SK-N-SH (cell line): Measurements from ENCODE around the gene TSPAN7. TPM values are rescaled to one million over a fixed set of nuclear protein-coding genes. Genes with fewer than 3 reads are reported as not detected.

Experiments used
- CTCF ChIA-PET: fragments of 300-600, 350-600 bp; formaldehyde crosslinking; extraction: SDS; loops from one replicate; lab custom pipeline; 2021; lab: Yijun Ruan, JAX
- POLR2A ChIA-PET: fragments of 350-600 bp; sonication (Branson Sonifier 250); formaldehyde crosslinking; extraction: SDS; loops from one replicate; lab custom pipeline; 2020; ENCODE audit warnings: antibody characterized with exemption, inconsistent platforms; lab: Yijun Ruan, JAX
- DNase-seq: peaks from one replicate; pipeline ENCODE4 v3.0.0; 2012
- H2AFZ ChIP-seq: fragments of 200-600 bp; sonication (generic); 2 replicates; pipeline ENCODE4 v1.8.1; 2016; ENCODE audit warnings: antibody characterized with exemption, mild to moderate bottlenecking, low read depth
- H3F3A ChIP-seq: fragments of 200-600 bp; sonication (generic); replicated peaks from 2 replicates; pipeline ENCODE3; 2016; ENCODE audit warnings: antibody characterized with exemption, mild to moderate bottlenecking; ENCODE audit not compliant: insufficient read depth
- H3K27ac ChIP-seq, 2 experiments: fragments of 200-500 bp in 1 of 2; fragments of 200-600 bp in 1 of 2; sonication (Bioruptor generic) in 1 of 2; sonication (generic), shearing (Covaris generic) in 1 of 2; 2 replicates each; pipeline versions ENCODE4 v1.5.1 to v1.6.1; 2014 to 2016; ENCODE audit warnings: low read depth in 2 of 2, inconsistent platforms in 1 of 2, low read length in 1 of 2, mild to moderate bottlenecking in 1 of 2, mixed read lengths in 1 of 2
- H3K27me3 ChIP-seq: fragments of 200-600 bp; sonication (generic), shearing (Covaris generic); 2 replicates; pipeline ENCODE4 v1.6.1; 2016; ENCODE audit warnings: mixed run types; ENCODE audit not compliant: insufficient read depth
- H3K36me3 ChIP-seq, 2 experiments: fragments of 200-500 bp in 1 of 2; fragments of 200-600 bp in 1 of 2; sonication (Bioruptor generic) in 1 of 2; sonication (generic) in 1 of 2; replicated peaks in 1 of 2; 2 replicates each; pipeline versions ENCODE3 to v1.5.1; 2014 to 2016; ENCODE audit warnings: low read length in 1 of 2, mild to moderate bottlenecking in 1 of 2; ENCODE audit not compliant: insufficient read depth in 2 of 2, control insufficient read depth in 1 of 2
- H3K4me1 ChIP-seq, 2 experiments: fragments of 200-500 bp in 1 of 2; fragments of 200-600 bp in 1 of 2; sonication (Bioruptor generic) in 1 of 2; sonication (generic), shearing (Covaris generic) in 1 of 2; 2 replicates each; pipeline versions ENCODE4 v1.5.1 to v1.6.1; 2014 to 2016; ENCODE audit warnings: low read depth in 1 of 2, low read length in 1 of 2, mixed run types in 1 of 2; ENCODE audit not compliant: insufficient read depth in 2 of 2, control insufficient read depth in 1 of 2
- H3K4me2 ChIP-seq: fragments of 200-600 bp; sonication (generic), shearing (Covaris generic); 2 replicates; pipeline ENCODE4 v1.6.1; 2017; ENCODE audit warnings: mixed run types
- H3K4me3 ChIP-seq, 2 experiments: fragments of 200-500 bp in 1 of 2; fragments of 200-600 bp in 1 of 2; sonication (Bioruptor generic) in 1 of 2; sonication (generic), shearing (Covaris generic) in 1 of 2; 2 replicates each; pipeline versions ENCODE4 v1.5.1 to v1.8.1; 2014 to 2016; ENCODE audit warnings: low read depth in 2 of 2, inconsistent platforms in 1 of 2, low read length in 1 of 2, mild to moderate bottlenecking in 1 of 2, mixed read lengths in 1 of 2, moderate library complexity in 1 of 2
- H3K79me2 ChIP-seq: fragments of 200-600 bp; sonication (generic); 2 replicates; pipeline ENCODE4 v1.8.1; 2017; ENCODE audit warnings: mild to moderate bottlenecking; ENCODE audit not compliant: insufficient read depth
- H3K9ac ChIP-seq: fragments of 200-600 bp; sonication (generic); 2 replicates; pipeline ENCODE4 v1.6.1; 2017; ENCODE audit warnings: mixed run types
- H3K9me2 ChIP-seq: fragments of 200-600 bp; sonication (generic); 2 replicates; pipeline ENCODE4 v1.6.1; 2017; ENCODE audit warnings: mixed run types
- H3K9me3 ChIP-seq: fragments of 200-600 bp; sonication (generic); 2 replicates; pipeline ENCODE4 v1.6.1; 2017; ENCODE audit warnings: mixed run types, mild to moderate bottlenecking, moderate library complexity
- H4K20me1 ChIP-seq: fragments of 200-600 bp; sonication (generic); 2 replicates; pipeline ENCODE4 v1.6.1; 2017; ENCODE audit warnings: mild to moderate bottlenecking, mixed run types; ENCODE audit not compliant: insufficient read depth
- CHD2 ChIP-seq: fragments of 150-350 bp; IDR thresholded peaks from 2 replicates; pipeline ENCODE4 v1.6.1; 2018; ENCODE audit warnings: low read length; ENCODE audit not compliant: partially characterized antibody
- FOSL2 ChIP-seq: IDR thresholded peaks from 2 replicates; pipeline ENCODE4 v1.4.0; 2012; ENCODE audit warnings: low read depth, mild to moderate bottlenecking, moderate library complexity, borderline replicate concordance
- FOXJ3 ChIP-seq: sonication (generic); formaldehyde crosslinking; IDR thresholded peaks from 2 replicates; pipeline ENCODE4 v1.5.1; 2020; ENCODE audit warnings: mild to moderate bottlenecking, missing genetic modification reagents
- GATA2 ChIP-seq: sonication (generic); formaldehyde crosslinking; IDR thresholded peaks from 2 replicates; pipeline ENCODE4 v1.5.0; 2020; ENCODE audit warnings: mild to moderate bottlenecking, missing genetic modification reagents
- JUND ChIP-seq: IDR thresholded peaks from 2 replicates; pipeline ENCODE4 v1.4.0; 2012
- MXI1 ChIP-seq: IDR thresholded peaks from 2 replicates; pipeline ENCODE4 v1.6.1; 2012; ENCODE audit warnings: mild to moderate bottlenecking, low read depth, low read length, improper control_type of control experiment
- NRF1 ChIP-seq: IDR thresholded peaks from 2 replicates; pipeline ENCODE4 v1.6.1; 2012; ENCODE audit warnings: low read depth, mild to moderate bottlenecking, low read length
- RFX5 ChIP-seq: IDR thresholded peaks from 2 replicates; pipeline ENCODE4 v1.6.1; 2012; ENCODE audit warnings: mild to moderate bottlenecking, improper control_type of control experiment, low read length
- TAF1 ChIP-seq: IDR thresholded peaks from 2 replicates; pipeline ENCODE4 v1.6.1; 2012; ENCODE audit warnings: low read depth, mild to moderate bottlenecking, low read length, moderate library complexity, borderline replicate concordance
- TEAD4 ChIP-seq: IDR thresholded peaks from 2 replicates; pipeline ENCODE4 v1.4.0; 2012; ENCODE audit warnings: mild to moderate bottlenecking, borderline replicate concordance; ENCODE audit not compliant: insufficient read depth
- YY1 ChIP-seq: IDR thresholded peaks from 2 replicates; pipeline ENCODE4 v1.4.0; 2012; ENCODE audit warnings: low read depth, mild to moderate bottlenecking
- WGBS: methylation state at CpG from one replicate; pipeline ENCODE4 v1.1.6; 2017; ENCODE audit warnings: low lambda C conversion rate; 5-methylcytosine and 5-hydroxymethylcytosine counted together
- polyA plus RNA-seq, 3 experiments: library from polyadenylated mRNA; depleted of rRNA; stranded (reverse); fragments of >200 nt; gene quantifications; 2 replicates each; pipeline ENCODE4 v1.2.3, GENCODE V29; 2012
- TF ChIP-seq, protein P1 (sequence below): IDR thresholded peaks from 2 replicates; pipeline ENCODE4 v1.4.0; 2012; ENCODE audit warnings: low read depth, borderline replicate concordance
- TF ChIP-seq, protein P2 (sequence below): fragments of 150-350 bp; IDR thresholded peaks from 2 replicates; pipeline ENCODE4 v1.6.1; 2016; ENCODE audit warnings: mild to moderate bottlenecking, low read depth, low read length
- TF ChIP-seq, protein P3 (sequence below): IDR thresholded peaks from 2 replicates; pipeline ENCODE4 v1.6.1; 2012; ENCODE audit warnings: mild to moderate bottlenecking, low read depth, low read length, moderate library complexity
- TF ChIP-seq, protein P4 (sequence below): IDR thresholded peaks from 2 replicates; pipeline ENCODE4 v1.4.0; 2012; ENCODE audit warnings: low read depth, borderline replicate concordance

The TSPAN7 gene
- polyA plus RNA-seq, 1 of the 3 experiments (the other 2 are of a cell fraction), result 0.39 TPM

DNA sequence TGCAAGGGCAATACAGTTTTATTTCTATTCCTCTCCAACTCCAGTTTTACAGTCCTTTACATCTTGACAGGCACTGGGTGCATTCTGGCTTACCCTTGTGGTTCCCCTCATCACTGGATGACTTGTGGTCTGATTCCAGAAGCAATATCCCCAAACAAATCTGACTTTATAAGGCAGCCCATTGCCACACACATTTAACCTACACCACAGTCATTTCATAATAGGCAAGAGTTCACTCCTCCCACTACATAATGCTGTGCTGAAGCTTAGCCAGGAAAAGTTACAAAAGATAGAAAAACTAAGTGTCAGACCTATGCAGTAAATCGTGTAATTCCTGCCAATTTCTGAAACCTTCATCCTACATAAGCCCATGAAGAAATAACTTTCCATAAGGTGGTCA is 157.0 kb downstream of the TSPAN7 start (continued):
- TF ChIP-seq TEAD4, result no peak

DNA sequence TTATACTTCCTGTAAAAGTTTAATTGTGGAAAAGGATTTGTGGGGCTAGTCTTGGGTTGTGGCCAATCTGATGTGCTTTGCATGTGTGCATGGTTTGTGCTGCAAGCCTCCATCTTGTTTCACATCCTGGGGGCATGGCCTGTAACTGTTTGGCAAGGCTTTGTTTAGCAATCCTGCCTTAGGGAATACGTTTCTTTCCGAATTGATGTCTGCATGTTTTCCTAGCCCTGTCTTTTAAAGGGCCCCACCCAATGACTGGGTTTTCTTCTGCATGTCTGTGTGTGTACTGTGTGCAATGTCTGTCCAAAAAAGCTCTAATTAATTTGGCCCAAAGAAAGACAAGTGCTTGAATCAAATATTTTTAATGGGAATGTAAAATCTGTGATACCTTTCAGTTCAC is 165.3 kb downstream of the TSPAN7 start:
- Histone ChIP-seq H2AFZ (no peak overlapping the region), H3K4me3 (no peak overlapping the region), H3K4me1 (no peaks in the 10 kb centered on the region), H3K9me3 (no peaks in the 10 kb centered on the region), H3K4me2 (no peak overlapping the region), H3K27me3 (no peaks in the 10 kb centered on the region; the same call in 1 of the 2 replicates), H3F3A (no peaks in the 10 kb centered on the region), H3K79me2 (no peaks in the 10 kb centered on the region), H3K9me2 (no peaks in the 10 kb centered on the region), H3K27ac (no peak overlapping the region), H3K9ac (no peak overlapping the region), H4K20me1 (no peaks in the 10 kb centered on the region), H3K36me3 (no peaks in the 10 kb centered on the region)
- DNase-seq, result no peak
- TF ChIP-seq CHD2 (no peak), YY1 (no peak), RFX5 (no peak), TAF1 (no peak)
- TF ChIP-seq, protein P1, sequence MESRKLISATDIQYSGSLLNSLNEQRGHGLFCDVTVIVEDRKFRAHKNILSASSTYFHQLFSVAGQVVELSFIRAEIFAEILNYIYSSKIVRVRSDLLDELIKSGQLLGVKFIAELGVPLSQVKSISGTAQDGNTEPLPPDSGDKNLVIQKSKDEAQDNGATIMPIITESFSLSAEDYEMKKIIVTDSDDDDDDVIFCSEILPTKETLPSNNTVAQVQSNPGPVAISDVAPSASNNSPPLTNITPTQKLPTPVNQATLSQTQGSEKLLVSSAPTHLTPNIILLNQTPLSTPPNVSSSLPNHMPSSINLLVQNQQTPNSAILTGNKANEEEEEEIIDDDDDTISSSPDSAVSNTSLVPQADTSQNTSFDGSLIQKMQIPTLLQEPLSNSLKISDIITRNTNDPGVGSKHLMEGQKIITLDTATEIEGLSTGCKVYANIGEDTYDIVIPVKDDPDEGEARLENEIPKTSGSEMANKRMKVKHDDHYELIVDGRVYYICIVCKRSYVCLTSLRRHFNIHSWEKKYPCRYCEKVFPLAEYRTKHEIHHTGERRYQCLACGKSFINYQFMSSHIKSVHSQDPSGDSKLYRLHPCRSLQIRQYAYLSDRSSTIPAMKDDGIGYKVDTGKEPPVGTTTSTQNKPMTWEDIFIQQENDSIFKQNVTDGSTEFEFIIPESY, result no peak
- TF ChIP-seq, protein P2, sequence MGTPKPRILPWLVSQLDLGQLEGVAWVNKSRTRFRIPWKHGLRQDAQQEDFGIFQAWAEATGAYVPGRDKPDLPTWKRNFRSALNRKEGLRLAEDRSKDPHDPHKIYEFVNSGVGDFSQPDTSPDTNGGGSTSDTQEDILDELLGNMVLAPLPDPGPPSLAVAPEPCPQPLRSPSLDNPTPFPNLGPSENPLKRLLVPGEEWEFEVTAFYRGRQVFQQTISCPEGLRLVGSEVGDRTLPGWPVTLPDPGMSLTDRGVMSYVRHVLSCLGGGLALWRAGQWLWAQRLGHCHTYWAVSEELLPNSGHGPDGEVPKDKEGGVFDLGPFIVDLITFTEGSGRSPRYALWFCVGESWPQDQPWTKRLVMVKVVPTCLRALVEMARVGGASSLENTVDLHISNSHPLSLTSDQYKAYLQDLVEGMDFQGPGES, result no peak
- TF ChIP-seq, protein P3, sequence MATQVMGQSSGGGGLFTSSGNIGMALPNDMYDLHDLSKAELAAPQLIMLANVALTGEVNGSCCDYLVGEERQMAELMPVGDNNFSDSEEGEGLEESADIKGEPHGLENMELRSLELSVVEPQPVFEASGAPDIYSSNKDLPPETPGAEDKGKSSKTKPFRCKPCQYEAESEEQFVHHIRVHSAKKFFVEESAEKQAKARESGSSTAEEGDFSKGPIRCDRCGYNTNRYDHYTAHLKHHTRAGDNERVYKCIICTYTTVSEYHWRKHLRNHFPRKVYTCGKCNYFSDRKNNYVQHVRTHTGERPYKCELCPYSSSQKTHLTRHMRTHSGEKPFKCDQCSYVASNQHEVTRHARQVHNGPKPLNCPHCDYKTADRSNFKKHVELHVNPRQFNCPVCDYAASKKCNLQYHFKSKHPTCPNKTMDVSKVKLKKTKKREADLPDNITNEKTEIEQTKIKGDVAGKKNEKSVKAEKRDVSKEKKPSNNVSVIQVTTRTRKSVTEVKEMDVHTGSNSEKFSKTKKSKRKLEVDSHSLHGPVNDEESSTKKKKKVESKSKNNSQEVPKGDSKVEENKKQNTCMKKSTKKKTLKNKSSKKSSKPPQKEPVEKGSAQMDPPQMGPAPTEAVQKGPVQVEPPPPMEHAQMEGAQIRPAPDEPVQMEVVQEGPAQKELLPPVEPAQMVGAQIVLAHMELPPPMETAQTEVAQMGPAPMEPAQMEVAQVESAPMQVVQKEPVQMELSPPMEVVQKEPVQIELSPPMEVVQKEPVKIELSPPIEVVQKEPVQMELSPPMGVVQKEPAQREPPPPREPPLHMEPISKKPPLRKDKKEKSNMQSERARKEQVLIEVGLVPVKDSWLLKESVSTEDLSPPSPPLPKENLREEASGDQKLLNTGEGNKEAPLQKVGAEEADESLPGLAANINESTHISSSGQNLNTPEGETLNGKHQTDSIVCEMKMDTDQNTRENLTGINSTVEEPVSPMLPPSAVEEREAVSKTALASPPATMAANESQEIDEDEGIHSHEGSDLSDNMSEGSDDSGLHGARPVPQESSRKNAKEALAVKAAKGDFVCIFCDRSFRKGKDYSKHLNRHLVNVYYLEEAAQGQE, result no peak
- CTCF ChIA-PET, result no interaction called here
- 18% methylated on average over 2 of the region's 2 CpGs for WGBS
- POLR2A ChIA-PET, result no interaction called here

DNA sequence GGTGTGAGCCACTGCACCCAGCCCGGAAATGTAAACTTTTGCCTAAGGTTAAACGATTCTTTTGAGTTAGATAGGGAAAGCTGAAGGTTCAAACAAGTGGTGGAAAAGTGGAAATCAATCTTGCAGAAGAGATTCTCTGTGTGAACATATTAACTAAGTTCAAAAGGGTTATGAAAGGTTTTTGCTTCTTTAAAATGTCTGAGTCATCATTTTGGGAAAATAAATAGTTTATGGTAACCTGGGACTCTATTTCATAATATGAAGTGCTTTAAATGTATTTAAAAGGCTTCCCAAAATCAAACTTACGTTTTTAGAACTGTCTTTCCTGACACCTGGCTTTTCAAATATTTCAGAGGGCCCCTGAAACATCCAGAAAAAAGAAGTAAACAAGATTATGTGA is 166.3 kb downstream of the TSPAN7 start:
- H3K4me2 ChIP-seq, result no peak overlapping the region
- H3K4me1 ChIP-seq, result no peaks in the 10 kb centered on the region
- no peaks in the 10 kb centered on the region; the same call in 1 of the 2 replicates for H3K27me3 ChIP-seq
- no peak overlapping the region for H3K4me3 ChIP-seq
- no peak overlapping the region for H3K27ac ChIP-seq
- no peaks in the 10 kb centered on the region for H3K79me2 ChIP-seq
- H2AFZ ChIP-seq, result no peak overlapping the region
- ChIA-PET CTCF (no interaction called here), POLR2A (no interaction called here)
- WGBS, result 6% methylated on average over 3 of the region's 3 CpGs
- H3K9me3 ChIP-seq, result no peaks in the 10 kb centered on the region
- no peaks in the 10 kb centered on the region for H4K20me1 ChIP-seq
- no peak overlapping the region for H3K9ac ChIP-seq
- H3K9me2 ChIP-seq, result no peaks in the 10 kb centered on the region
- DNase-seq, result no peak
- no peak for TF ChIP-seq JUND
- no peak for TF ChIP-seq FOSL2
- TF ChIP-seq GATA2 (CRISPR knock-in tag), result no peak
- no peak for TF ChIP-seq NRF1
- TF ChIP-seq, protein P4, sequence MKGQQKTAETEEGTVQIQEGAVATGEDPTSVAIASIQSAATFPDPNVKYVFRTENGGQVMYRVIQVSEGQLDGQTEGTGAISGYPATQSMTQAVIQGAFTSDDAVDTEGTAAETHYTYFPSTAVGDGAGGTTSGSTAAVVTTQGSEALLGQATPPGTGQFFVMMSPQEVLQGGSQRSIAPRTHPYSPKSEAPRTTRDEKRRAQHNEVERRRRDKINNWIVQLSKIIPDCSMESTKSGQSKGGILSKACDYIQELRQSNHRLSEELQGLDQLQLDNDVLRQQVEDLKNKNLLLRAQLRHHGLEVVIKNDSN, result no peak
- TF ChIP-seq RFX5, result no peak
- TF ChIP-seq MXI1, result no peak
- no peak for TF ChIP-seq FOXJ3 (CRISPR knock-in tag)
- no peaks in the 10 kb centered on the region for H3K36me3 ChIP-seq
- no peaks in the 10 kb centered on the region for H3F3A ChIP-seq
